ENCODE results near the gene CPSF4. TPM values are rescaled to one million over a fixed set of nuclear protein-coding genes. Genes with fewer than 3 reads are reported as not detected.
"Not testable (repeated sequence)": the region's sequence is repeated elsewhere in the genome, so short reads cannot be mapped to it uniquely, and the experiment has no call there.

Gene CPSF4
- total and polyA plus RNA-seq, 8 donors: 25.9 to 43.3 (median 33.0) TPM

- ATAC-seq: no peak
- H3K36me3 ChIP-seq: peaks cover 0 to 85% of the 10 kb centered on the region in 2 donors
- peak in 1 of 4 donors; percentile 53 for DNase-seq
- TF ChIP-seq CTCF (IDR thresholded peaks at IDR 0.05): no peak
- H3K9me3 ChIP-seq: no peaks in the 10 kb centered on the region
- intact Hi-C loops (cut with DNase I): no loop called here
- no peak overlapping the region for H3K4me3 ChIP-seq
- no peaks in the 10 kb centered on the region for H3K27me3 ChIP-seq
- H3K27ac ChIP-seq: no peak overlapping the region
- H3K4me1 ChIP-seq: no peaks in the 10 kb centered on the region
These were observed 9.0 kb upstream of the CPSF4 start for GRCh38 chr7:99429756-99430155.

GRCh38 chr7:99431756-99432540, 6.8 kb upstream of the CPSF4 start:
- H3K27me3 ChIP-seq; H3K9me3 ChIP-seq; H3K4me3 ChIP-seq; H3K27ac ChIP-seq; H3K4me1 ChIP-seq; ATAC-seq; intact Hi-C loops (cut with DNase I): not testable (repeated sequence)
- H3K36me3 ChIP-seq: peaks cover 0 to 79% of the 10 kb centered on the region in 2 donors
- DNase-seq: peak in 1 of 4 donors; percentile 4

GRCh38 chr7:99433158-99433557, 5.6 kb upstream of the CPSF4 start:
- peak in 1 of 4 donors; percentile 30 for DNase-seq
- intact Hi-C loops (cut with DNase I): no loop called here
- no peaks in the 10 kb centered on the region for H3K27me3 ChIP-seq
- no peak for ATAC-seq
- peaks cover 0 to 73% of the 10 kb centered on the region in 2 donors for H3K36me3 ChIP-seq
- no peak overlapping the region for H3K4me3 ChIP-seq
- TF ChIP-seq CTCF (IDR thresholded peaks at IDR 0.05): no peak
- no peak overlapping the region for H3K27ac ChIP-seq
- H3K9me3 ChIP-seq: no peaks in the 10 kb centered on the region
- H3K4me1 ChIP-seq: peaks cover 4 to 11% of the 10 kb centered on the region in 2 donors

GRCh38 chr7:99437946-99438572, 684 bp upstream of the CPSF4 start:
- peak overlapping the region; percentile 74 to 83 for H3K27ac ChIP-seq
- ATAC-seq (peak; percentile 40), DNase-seq (no peak)
- H3K4me1 ChIP-seq: peaks cover 10 to 37% of the 10 kb centered on the region in 2 donors
- peaks cover 0 to 36% of the 10 kb centered on the region in 2 donors for H3K36me3 ChIP-seq
- H3K9me3 ChIP-seq: no peaks in the 10 kb centered on the region
- no peak for TF ChIP-seq CTCF (IDR thresholded peaks at IDR 0.05)
- intact Hi-C loops (cut with DNase I): no loop called here
- H3K4me3 ChIP-seq: peak overlapping the region; percentile 91 to 99
- H3K27me3 ChIP-seq: no peaks in the 10 kb centered on the region

- H3K27me3 ChIP-seq: no peaks in the 10 kb centered on the region
- no peak for DNase-seq
- intact Hi-C loops (cut with DNase I): no loop called here
- peak overlapping the region in 1 of 2 donors; percentile 91 for H3K4me3 ChIP-seq
- peaks cover 0 to 36% of the 10 kb centered on the region in 2 donors for H3K36me3 ChIP-seq
- H3K4me1 ChIP-seq: peaks cover 10 to 40% of the 10 kb centered on the region in 2 donors
- no peak for ATAC-seq
- no peak overlapping the region for H3K27ac ChIP-seq
- no peak for TF ChIP-seq CTCF (IDR thresholded peaks at IDR 0.05)
- H3K9me3 ChIP-seq: no peaks in the 10 kb centered on the region
These were observed 1.5 kb downstream of the CPSF4 start for GRCh38 chr7:99440195-99440594.
